NK-92 (cell line): ENCODE measurements around the gene CPLX1.

ENCODE experiments used
- DNase-seq: peaks from one replicate; lab custom pipeline; 2025; ENCODE audit not compliant: unreplicated experiment; lab: John Stamatoyannopoulos, UW

CPLX1 gene

DNA sequence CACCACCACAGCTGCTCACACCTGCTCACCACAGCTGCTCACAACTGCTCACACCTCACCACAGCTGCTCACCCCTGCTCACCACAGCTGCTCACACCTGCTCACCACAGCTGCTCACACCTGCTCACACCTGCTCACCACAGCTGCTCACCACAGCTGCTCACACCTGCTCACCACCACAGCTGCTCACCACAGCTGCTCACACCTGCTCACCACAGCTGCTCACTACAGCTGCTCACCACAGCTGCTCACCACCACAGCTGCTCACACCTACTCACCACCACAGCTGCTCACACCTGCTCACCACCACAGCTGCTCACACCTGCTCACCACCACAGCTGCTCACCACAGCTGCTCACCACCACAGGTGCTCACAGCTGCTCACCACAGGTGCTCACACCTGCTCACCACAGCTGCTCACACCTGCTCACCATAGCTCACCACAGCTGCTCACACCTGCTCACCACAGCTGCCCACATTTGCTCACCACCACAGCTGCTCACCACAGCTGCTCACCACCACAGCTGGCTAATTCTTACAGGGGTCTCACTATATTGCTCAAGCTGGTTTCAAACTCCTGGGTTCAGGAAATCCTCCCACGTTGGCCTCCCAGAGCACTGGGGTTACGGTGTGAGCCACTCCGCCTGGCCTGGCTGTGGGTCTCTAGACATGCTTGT lies 30.4 kb upstream of the CPLX1 start:
- DNase-seq = no peak

- no peak for DNase-seq
Observed at GRCh38 chr4:855880-856224, 29.9 kb upstream of the CPLX1 start.

GRCh38 chr4:854356-854755 lies 28.4 kb upstream of the CPLX1 start:
- DNase-seq = no peak

DNA sequence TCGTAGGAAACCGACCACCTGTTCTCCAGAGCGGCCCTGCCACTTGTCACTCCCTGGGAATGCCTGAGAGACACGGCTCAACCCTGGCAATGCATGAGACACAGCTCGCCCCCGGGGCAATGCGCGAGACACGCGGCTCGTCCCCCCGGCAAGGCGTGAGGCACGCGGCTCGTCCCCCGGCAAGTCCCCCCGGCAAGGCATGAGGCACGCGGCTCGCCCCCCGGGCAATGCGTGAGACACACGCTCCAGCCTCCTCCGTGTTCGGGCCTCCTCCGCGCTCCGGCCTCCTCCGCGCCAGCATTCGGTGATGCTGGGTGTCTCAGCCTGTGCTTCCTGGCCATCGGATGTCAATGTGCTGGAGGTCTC lies 27.5 kb upstream of the CPLX1 start:
- no peak for DNase-seq

DNA sequence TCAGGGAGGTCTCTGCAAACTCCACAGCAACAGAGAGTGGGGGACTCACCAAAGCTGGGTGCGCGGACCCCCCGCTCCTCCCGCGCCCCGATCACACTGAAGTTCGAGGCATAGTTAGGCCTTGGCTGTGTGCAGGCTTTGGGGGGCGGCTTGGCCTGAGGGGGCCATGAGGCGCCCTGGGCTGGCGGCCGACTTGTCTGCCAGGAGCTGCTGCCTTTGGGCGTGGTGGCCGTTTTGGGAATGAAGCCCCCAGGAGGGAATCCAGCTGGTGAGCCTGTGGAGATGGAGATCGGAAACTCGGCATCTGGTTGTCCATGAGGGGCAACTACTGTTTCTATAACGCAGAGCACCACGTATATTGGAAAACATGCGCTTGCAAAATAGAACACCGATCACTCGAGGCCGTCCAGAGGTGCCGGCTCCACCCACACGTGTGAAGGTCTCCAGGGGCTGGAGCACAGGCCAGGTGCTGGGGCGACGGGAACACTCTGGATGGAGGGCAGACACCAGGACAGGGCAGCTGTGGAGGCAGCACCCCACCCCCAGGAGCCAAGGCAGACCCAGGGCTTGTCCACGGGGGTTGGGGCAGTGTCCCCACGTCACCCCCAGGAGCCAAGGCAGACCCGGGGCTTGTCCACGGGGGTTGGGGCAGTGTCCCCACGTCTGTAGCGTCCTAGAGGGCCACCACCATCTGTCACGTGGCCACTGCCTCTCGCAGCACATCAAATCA lies 25.9 kb upstream of the CPLX1 start:
- DNase-seq = no peak

- no peak for DNase-seq
Observed at GRCh38 chr4:850323-850945, 24.5 kb upstream of the CPLX1 start.

DNA sequence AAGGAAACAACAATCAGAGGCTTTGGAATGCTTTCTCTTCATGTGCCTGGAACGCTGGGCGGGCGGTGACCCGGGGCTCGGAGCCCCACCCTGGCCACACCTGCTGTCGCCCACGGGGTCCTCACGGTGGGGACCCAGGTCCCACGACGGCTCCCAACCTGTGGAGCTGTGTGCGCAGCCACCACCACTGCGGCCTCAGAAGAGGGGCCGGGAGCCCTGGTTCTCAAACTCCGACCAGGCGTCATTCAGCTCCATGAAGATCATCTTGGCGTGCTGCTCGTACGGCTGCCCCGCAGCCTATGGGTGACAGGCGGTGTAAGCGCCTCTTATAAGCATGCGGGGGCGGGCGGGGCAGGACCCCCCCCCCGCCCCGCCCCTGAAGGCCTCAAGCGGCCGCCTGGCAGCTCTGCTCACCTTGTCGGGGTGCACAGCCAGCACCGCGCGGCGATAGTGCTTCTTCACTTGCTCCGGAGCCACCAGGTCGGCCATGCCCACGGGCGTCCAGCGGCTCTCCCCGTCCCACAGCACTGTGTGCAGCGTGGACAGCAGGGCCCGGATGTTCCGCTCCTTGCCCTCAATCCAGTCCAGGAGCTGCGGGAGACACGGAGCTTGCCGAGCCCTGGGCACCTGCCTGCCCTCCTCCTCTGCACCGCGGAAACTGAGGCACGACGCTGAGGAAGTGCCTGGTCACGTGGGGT lies 23.7 kb upstream of the CPLX1 start:
- DNase-seq = no peak

DNA sequence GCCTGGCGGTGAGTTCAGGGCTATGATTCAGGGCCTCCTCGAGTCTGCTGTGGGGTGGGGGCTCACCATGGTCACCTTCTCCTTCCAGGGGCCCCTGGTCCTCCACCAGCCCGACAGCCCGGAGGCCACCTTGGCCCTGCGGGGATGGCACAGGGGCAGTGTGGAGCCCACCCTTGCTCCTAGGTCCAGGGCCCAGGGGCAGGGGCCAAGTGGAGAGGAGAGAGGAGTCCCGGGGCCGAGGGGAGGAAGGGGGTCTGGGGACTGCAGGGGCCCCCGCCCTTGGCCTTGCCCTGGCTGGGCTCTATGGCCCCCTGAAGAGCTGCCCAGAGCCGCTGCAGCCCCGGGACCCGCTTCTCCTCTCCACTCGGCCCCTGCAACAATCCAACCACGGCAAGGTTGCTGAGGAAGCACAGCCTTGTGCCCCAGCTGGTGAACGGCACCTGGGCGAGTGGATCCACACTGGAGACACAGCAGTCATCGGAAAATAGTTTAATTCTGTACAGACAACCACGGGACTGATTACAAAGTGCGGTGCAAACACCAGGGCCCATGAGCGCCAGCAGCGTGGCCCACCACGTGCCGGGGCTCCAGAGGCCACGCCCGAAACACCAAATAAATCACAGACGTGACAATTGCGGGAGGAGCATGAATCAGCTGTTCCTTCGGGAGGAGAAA lies 23.0 kb upstream of the CPLX1 start:
- no peak for DNase-seq

DNA sequence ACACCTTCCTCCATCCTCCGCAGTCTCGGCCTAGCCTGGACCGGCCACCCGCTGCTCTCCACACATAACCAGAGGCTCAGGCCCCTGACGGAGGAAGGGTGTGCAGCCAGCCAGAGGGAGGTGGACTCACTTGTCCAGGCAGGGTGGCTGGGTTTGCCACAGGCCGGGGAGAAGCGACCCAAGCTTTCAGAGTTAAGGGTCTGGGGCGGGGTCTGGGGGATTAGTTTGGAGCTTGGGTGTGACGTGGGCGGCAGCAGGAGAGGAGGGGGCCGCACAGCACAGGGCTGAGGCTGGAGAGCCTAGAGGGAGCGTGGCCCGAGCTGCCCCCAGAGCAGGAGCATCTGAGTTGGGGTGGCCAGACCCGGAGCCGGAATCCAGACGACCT lies 22.4 kb upstream of the CPLX1 start:
- no peak for DNase-seq

- no peak for DNase-seq
Observed at GRCh38 chr4:845836-846251, 19.9 kb upstream of the CPLX1 start.

DNA sequence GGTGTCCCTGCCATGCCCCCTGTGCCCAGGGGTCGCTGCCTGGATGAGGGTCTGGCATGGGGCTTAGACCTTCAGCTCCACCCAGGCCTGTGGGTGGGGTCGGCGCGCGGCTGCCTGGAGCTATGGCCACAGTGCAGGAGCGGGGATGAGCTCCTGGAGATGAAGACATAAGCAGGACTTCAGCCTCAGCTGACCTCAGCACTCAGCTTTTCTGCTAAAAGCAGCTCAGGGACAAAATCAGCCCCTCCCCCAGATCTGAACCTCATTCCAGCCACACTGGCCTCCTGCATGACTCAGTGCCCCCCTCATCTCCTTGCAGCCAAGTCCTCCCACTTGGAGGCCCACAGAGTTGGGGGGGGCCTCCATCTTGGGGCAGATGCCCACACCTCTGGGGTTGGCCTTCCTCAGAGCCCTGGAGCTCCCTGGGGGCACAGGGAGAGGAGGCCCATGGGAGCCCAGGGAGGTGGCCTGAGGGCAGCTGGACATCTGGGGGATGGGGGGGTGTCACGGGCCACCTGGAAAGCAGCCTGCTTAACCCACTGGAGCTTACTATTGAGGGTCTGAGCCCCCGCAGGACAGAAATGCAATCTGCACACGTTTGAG lies 19.4 kb upstream of the CPLX1 start:
- DNase-seq = no peak

DNA sequence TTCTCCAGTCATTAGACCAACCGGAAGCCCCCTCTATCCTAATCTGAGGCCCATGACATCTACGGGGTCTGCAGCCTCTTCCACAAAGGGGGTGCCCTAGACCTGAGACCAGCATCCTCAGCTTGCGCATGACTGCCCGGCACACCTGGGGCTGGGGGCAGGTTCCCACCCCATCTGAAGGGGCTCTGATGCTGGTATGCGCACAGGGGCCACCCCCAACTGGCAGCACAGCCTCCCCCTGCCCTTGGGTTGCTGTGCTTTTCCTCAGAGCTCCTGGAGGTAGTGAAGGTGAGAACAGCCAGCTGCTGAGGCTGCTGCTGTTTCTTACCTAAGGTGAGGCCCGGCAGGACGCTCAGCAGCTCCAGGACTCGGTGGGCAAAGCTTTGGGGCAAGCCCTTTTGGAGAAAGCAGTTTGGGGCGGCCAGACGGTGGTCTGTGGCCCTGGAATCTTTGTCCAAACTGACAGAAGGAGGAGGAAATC lies 18.9 kb upstream of the CPLX1 start:
- no peak for DNase-seq

DNA sequence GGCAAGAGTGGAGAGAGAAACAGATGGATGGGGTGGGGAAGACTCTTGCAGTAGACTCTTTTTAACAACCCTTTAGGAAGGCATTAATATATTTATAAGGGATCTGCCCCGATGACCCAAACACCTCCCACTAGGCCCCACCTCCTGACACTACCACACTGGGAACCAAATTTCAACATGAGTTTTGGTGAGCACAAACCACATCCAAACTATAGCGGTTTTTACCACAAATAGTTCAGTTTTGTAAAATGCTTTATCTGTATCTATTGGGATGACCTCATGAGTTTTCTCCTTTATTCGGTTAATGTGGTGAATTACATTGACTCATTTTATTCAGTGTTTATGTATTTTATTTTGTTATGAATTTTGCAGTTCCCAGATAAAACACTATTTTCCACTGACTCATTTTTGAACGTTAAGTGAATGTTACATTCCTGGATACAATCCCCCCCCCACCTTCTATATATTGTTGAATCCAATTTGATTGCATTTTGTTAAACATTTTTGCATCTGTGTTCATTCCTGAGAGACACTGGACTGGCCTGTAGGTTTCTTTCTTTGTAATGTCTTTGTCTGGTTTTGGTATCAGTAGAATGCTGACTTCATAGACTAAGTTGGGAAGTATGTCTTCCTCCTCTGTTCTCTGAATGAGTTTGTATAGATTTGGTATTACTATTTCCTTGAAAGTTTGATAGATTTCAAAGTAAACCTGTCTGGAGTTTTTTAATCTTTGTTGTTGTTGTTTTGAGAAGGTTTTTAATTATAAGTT lies 13.9 kb upstream of the CPLX1 start:
- no peak for DNase-seq

- DNase-seq = no peak
Observed at GRCh38 chr4:837772-838171, 11.8 kb upstream of the CPLX1 start.

GRCh38 chr4:836750-837301 lies 10.9 kb upstream of the CPLX1 start:
- no peak for DNase-seq

DNA sequence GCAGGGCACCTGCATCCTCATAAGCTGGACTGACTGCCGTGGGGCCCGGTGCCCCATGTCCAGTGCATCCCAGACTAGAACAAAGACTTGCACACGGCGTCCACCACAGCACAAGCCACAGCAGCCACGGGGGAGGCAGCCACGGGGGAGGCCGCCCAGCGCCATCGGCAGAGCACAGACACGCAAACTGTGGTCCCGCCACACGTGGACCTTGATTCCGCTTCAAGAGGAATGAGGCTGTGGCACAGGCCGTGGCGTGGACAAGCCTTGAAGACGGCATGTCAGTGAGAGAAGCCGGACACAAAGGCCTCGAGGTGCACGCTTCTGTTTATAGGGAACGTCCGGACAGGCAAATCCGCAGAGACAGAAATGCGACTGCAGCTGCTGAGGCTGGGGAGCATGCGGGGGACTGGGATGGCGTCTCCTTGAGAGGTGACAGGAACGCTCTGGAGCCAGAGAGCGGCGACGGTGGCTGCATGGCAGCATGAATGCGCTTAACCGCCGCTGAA lies 10.1 kb upstream of the CPLX1 start:
- DNase-seq = no peak

GRCh38 chr4:835148-836002 lies 9.4 kb upstream of the CPLX1 start:
- DNase-seq = no peak

- no peak for DNase-seq
Observed at GRCh38 chr4:834368-835147, 8.6 kb upstream of the CPLX1 start.
